GM12892 (cell line): ENCODE data around the gene OR13C2.

Experiments
- POLR2A ChIP-seq: IDR thresholded peaks from 2 replicates; pipeline ENCODE4 v1.6.1; 2011; ENCODE audit warnings: low read depth, low read length, control low read depth
- POLR2AphosphoS5 ChIP-seq: IDR thresholded peaks from 2 replicates; pipeline ENCODE4 v1.6.1; 2011; ENCODE audit warnings: low read depth, low read length, control low read depth

DNA sequence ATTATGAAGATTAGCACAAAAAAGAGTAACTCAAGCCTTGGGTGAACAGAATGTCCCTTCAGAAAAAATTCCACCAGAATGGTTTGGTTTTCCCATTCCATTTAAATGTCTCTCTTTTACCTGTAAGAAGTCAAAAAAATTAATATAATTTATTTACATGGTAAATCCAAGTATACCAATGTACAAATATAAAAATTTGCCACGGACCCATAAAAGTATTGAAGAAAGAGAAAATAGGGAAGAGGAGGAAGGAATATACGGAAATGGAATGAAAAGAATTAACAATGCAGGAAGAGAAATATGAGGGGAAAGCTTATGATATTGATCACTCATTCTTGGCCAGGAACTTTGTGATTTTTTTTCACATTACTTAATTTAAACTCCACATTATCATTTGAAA, 12.7 kb upstream of the OR13C2 start, which contains the start of gene OR13C9:
- TF ChIP-seq POLR2A (no peak), POLR2AphosphoS5 (no peak)
